HG03571 (cell line): ENCODE measurements around the gene HSFX3.
"Not testable (repeated sequence)": the region's sequence is repeated elsewhere in the genome, so short reads cannot be mapped to it uniquely, and the experiment has no call there.

ENCODE experiments used
- ATAC-seq: cut with Tn5 transposase; IDR thresholded peaks from one replicate; pipeline ENCODE4 v1.9.1; 2021; ENCODE audit not compliant: unreplicated experiment

The HSFX3 gene, protein sequence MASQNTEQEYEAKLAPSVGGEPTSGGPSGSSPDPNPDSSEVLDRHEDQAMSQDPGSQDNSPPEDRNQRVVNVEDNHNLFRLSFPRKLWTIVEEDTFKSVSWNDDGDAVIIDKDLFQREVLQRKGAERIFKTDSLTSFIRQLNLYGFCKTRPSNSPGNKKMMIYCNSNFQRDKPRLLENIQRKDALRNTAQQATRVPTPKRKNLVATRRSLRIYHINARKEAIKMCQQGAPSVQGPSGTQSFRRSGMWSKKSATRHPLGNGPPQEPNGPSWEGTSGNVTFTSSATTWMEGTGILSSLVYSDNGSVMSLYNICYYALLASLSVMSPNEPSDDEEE

DNA sequence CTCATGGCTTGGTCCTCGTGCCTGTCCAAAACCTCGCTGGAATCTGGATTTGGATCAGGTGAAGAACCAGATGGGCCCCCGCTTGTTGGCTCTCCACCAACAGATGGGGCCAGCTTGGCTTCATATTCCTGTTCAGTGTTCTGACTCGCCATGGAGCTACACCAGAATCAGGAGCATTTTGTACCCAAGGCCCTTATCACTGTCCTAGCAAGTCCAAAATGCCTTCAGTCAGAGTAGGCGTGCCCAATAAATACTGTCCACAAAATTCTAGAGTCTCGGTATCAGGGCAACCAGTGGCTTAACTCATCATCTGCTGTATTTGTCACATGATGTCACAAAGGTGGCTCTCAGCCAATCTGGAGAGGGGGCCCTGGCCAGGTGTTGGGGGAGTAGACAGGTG, at the start of gene HSFX3:
Gene HSFX3 (minus strand): TSS at position 224 of the 400 bp plus-strand sequence. CDS start 72 bp downstream, at position 152.
- ATAC-seq = not testable (repeated sequence)

DNA sequence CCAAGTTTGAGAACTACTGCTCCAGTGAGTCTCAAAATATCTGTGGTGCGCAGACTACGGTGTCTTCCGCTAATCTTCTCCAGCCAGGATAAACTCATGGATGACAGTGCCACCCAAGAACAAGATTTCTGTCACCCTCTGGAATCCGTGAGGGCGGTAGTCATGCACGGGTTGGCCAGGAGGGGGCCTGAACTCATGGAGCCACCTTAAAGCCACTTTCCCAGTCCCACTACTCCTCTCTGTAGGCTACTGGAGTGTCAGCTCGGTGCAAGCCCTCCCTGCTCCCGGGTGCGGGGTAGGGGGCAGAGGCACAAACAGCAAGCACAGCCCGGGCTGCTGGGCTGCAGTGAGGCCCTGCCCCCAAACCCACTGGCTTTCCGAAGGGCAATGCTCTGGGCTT, 48.9 kb upstream of the HSFX3 start:
- ATAC-seq = not testable (repeated sequence)

DNA sequence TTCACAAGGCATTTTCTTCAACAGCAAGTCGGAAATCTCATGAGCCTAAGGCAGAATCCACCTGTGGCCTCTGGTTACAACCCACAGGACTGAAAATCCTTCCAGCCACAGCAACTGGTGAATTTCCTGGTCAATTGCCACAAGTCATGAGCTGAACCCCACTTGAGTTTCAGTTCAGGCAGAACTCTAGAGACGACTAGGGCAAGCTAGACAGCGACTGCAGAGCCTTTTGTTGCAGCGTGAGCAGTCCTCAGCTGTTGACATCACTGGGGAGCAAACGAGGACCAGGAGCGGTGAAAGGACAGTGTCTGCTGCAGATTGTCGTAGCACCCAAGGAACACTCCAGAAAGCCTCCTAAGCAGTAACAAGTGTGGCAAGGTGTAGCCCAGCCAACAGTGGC, 46.2 kb upstream of the HSFX3 start:
- not testable (repeated sequence) for ATAC-seq

DNA sequence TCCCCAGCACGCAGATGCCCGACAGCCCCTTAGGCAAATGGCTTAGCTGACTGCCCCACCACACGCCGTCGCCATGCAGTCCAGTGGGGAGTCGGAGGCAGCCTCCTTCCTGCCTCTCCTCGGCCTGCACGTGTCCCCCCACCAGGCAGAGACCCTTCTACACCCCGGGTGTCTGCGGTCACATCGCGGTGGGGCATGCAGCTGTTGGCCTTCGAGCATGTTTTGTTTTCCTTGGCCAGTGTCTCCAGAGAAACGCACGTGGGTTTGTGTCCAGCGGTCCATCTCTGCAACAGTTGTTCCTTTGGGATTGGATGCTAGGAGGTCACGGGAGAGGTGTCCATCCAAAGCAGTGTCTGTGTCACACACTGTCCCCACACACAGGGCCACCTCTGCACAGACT, 45.5 kb upstream of the HSFX3 start, which contains the start of gene HSFX2:
Gene HSFX2 (minus strand): TSS at position 101 of the 400 bp plus-strand sequence. CDS start 614 bp downstream, outside the sequence.
- ATAC-seq = not testable (repeated sequence)

DNA sequence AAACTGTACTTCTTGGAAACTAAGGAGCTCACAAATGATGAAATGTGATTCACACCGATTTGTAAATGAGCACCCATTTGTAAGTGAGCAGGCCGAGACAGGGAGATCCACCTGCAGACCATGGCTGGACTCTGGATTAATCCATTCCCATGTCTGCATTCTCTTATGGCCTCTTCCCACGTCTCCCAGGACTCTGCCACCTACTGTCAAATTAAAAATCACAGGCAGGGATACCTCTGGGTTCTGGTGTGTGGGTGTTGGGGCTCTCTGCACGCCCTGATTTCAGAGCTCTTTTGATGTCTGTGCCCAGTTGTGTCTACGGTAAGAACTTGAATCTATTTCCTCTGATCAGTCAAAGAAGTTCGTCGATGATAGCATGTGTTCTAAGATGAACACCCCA, 41.3 kb upstream of the HSFX3 start:
- not testable (repeated sequence) for ATAC-seq

DNA sequence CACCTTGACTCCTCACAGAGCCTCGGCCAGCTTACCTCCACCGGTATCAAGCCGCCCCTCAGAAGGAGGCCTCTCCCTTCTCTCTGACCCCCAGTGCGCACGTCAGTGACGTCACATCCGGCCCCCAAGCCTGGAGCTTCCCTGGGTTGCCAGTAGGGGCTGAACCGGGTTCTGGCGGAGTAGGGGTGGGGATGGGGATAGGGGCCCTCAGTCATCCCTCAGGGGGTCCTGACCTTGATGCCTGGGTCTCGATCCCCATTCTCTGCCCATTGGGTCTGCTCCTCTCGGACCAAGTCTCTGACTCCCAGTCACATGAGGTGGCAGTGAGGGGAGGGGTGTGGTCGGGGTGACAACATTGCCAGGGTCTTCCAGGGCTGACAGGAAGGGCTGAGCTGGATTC, 37.6 kb upstream of the HSFX3 start, which contains the start of gene MAGEA9B:
Gene MAGEA9B (minus strand): TSS at position 101 of the 400 bp plus-strand sequence. CDS start 4,280 bp downstream, outside the sequence.
- ATAC-seq = not testable (repeated sequence)

DNA sequence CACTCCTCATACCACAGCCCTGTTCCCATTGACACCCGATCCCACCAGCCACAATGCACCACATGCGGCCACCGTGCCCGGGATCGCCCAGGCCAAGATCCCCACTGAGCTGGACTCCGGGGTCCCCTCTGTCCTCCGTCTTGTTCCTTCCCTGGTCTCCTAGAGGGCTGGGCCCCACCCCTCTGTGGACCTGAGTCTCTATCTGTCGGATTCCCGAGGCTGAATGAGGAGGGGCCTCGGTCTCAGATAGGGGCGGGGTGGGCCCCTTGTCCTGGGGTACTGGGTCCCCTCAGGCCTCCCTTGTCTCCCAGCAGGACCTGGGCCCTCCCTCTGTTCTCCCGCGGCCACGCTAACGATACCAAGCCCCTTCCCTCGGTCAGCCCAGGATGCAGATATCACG, 35.9 kb upstream of the HSFX3 start:
- ATAC-seq = not testable (repeated sequence)

DNA sequence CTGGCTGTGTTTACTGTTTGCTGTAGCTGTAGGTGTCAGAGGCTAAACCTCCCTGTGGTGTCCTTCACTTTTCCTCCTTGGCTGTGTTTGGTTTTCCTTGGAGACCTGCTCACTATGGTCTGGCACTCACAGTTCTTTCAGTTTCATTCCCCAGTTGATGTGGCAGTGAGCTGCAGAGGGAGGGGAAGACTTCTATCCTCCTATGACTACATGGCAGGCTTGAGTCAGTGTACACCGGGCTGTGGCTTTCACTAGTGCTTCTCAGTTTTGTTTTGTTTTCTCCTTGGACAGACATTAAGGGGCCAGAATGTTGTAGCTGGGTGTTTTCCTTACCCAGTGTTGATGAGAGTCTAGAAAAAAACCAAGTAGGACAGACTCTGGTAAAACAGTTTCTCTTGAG, 23.7 kb upstream of the HSFX3 start:
- ATAC-seq = peak; percentile 100

DNA sequence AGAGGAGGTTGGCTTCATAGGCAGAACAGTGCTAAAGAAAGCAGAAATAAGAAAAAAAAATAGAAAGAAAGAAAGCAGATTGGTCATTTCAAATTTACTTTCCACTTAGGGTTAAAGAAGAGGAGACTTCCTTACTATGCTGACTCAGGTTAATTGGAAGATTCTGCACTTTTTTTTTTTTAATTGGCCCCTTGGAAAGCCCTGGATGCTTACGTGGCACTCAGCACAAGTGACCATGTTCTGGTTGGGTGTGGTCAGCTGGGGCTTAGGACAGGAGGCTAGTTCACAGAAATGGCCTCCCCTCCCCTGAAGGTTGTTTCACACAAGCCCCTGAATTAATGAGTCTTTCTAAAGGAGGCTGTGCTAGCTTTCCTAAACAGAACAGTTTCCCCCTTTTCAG, 23.0 kb upstream of the HSFX3 start:
- ATAC-seq = no peak

DNA sequence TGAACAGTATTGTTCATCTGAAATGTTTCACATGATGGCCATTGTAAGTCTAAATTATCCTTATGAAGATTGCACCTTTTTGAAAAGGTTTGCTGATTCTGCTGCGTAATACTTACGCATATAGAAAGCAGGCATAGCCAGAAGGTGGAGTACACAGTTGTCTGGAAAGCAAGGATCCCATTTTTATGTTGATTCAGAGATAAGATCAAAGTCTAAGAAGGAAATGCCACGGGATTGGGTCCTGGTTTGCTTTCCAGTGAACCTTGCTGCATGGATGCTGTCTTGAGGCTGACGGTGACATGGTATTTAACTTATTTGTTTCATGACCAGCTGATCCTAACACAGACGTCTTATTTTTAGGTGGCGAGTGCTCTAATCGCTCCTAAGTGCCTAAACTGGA, 22.0 kb upstream of the HSFX3 start:
- ATAC-seq = no peak

DNA sequence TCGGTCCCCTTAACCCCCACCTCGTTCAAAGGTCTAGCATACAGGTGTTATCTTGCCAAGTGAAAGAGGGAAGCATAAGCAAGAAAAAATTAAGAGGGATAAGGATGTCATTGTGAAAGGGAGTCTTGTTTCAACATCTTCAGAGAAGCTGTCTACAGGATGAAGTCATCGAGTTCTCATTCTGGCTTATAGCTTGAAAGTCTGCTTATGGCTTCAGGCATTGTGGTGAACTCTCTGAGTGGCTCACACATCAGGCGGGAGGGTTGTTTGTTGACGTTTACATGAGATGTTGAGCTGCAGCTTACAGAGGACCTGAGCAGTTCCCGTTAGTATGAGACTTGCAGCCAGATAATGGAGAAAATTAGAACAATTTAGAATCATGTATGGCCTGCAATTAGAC, 20.9 kb upstream of the HSFX3 start:
- no peak for ATAC-seq

DNA sequence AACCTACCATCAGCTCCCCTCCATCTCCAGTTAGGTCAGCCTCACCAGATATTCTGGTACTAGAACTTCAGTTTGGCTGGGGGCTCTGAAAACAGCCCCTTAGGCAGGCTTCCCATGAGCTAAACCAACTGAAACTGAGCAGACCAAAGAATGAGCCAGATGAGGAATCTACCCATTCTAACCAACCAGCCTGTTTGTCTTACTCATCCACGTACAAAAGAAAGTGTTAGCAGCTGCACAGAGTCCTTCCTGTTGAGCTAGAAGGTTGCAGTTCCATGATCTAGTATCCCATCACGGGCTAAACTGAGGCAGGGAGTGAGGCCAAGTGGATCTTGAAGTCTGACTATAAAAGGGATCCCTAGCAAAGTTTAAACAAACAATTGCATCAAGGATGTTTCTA, 20.0 kb upstream of the HSFX3 start:
- no peak for ATAC-seq

DNA sequence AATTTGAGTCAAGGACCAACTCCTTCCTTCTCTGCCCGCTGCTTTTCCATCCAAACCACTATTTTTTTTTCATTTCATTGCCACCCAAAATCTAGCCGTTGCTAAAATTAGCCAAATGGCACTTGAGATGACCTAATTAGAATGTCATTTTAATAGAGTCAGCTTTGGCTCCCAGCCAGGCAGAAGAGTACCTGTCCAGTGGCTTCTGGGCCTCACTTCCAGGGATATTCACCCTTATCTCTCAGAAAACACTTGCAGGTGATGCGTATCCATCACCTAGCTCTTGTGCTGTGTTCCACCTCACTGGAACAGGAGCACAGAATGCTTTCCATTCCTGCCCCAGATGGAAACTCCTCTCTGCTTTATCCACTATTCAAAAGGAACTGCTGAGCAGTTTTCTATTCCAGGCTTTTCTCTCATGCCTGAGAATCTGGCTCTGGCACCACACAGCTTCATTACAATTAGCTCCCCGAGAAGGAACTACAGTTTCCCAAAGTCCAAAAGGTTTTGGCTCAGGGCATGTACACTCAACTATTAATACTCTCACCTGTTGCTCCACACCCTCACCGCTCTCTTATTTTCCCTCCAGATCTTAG, 19.1 kb upstream of the HSFX3 start:
- ATAC-seq = no peak

DNA sequence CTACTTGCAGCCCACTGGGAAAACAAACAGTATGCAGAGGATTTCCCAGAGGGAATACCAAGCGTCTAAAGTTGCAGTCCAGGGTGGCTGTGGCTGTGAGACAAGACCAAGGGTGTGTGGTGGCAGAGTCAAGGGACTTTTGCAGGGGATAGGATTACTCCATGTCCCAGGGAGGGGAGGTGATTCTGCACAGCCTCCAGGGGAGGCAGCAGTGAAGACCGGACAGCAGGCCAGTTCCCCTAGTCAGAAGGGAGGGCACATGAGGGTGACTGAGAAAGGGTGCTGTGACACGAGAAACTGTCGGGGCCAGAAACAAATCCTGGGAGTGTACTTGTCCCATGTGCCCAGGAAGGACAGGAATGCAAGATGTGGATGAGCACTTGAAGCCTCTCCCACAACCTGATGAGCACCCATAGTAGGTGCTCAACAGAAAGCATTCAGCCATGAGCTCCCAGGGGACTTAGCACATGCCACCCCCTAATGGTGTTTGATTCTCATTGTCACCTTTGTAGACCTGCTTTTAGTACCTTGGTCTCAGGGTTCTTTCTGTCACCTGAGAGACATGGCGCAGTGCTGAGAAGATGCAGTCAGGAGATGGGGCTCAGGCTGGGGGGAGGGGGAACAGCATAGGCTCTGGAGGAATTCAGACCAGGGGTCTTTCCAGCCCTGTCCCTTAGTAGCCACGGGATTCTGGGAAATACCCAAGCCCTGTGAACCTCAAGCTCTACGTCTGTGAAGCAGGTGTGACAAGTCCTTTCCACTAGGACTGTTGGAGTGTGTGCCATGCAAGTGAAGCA, 18.1 kb upstream of the HSFX3 start:
- no peak for ATAC-seq

DNA sequence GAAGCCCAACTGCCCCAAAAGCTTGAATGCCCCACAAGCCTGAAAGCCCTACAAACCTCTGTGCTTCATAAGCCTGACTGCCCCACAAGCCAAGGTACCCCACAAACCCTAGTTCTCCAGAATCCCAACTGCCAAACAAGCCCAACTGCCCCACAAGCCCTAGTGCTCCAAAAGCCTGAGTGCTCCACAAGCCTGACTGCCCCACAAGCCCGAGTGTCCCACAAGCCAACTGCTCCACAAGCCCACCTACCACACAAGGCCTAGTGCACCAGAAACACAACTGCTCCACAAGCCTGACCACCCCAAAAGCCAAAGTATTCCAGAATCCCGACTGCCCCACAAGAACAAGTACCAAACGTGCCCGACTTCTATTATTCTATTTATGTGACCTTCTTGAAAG, 13.6 kb upstream of the HSFX3 start:
- no peak for ATAC-seq

DNA sequence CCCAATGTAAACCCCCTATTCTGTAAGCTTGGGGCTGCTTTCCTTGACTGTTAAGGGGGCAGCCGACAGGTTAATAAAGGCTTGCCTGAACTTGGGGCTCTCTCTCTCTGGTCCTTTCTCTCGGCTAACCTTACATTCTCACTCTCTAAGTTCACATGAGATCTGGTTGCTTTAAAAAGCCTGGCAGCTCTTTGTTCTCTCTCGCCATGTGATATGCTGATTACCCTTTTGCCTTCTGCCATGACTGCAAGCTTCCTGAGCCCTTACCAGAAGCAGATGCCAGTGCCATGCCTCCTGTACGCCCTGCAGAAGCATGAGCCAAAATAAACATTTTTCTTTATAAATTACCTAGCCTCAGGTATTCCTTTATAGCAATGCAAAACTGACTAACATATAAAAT, 5.5 kb upstream of the HSFX3 start:
- ATAC-seq = not testable (repeated sequence)

DNA sequence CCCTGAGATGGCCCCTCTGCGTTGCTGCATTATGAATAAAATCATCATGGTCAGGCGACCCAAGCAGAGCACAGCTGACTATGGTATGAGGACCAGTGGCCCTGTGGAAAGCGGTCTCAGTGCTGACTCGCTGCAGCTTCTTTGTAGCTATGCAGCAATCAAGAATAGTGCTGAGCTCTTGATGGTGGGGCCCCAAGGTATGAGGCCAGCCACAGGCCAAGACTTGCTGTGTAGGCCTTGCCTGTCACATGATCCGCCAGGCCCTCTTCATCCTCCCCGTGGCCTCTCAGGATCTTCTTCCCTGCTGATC, 2.2 kb upstream of the HSFX3 start:
- ATAC-seq = not testable (repeated sequence)

DNA sequence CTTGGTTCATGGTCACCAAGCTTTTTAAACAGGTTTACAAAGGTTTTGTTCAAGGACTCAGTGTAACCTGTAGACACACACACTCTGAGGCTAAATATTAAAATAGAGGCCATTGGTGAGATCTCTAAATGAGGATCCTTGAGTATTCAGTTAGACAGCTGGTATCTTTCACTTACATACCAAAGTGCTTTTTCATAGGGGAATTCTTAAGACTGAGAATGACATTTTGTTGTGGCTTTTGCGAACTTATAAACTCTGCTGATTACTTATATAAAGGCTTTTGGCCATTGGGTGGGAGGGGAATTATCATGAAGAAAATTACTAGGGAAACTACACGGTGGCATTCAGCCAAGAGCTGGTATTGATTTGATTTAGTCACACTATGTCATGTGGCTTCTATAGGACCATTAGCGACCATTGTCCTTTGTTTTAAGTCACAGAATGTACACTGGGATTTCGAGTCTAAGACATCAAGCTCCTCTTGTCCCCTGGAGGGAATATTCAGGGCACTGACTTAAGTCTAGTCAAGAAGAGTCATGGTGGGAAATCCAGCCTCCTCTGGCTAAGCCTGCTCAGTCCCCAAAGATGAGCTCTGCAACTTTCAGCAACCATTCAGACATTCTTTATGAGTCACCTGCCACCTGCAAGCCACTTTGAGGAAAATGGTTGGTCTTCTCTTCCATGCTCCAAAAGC, 1.7 kb upstream of the HSFX3 start:
- not testable (repeated sequence) for ATAC-seq

DNA sequence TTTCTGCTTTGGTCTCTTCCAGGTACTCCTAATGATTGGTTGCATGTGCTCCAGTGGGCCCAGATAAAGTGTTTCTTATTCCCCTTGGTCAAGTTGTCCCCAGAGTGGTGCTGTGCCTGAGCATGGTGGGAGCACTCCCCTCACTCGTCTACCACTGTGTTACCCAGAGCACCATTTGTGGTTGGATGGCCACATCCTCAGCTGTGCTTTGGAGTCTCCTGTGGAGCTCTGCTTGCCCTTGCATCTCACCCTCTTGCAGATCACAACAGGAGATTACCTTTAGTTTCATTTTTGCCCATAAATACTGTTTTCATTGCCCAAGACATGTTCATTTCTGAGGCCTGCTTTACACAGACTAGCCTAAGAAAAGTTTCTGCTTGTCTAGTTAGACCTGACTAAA, 730 bp upstream of the HSFX3 start:
- not testable (repeated sequence) for ATAC-seq

DNA sequence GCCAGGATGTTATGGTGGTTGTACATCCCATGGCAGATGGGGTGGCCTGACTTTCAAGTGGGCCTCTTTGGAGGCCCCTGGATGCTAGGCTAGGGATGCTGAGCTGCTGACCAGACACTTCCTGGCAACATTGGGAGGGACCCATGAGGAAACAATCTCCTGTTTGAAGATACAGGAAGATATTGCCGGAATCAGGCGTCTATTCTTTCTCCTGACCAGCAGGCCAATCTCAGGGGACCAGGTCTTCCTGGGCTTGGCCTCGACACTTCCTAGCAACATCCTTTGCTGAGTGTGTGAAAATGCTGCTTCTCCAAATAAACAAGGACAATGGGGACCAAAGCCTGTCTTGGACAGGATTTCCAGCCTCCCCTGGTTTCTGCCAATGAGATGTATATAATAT, 1.9 kb downstream of the HSFX3 start:
- ATAC-seq = not testable (repeated sequence)

DNA sequence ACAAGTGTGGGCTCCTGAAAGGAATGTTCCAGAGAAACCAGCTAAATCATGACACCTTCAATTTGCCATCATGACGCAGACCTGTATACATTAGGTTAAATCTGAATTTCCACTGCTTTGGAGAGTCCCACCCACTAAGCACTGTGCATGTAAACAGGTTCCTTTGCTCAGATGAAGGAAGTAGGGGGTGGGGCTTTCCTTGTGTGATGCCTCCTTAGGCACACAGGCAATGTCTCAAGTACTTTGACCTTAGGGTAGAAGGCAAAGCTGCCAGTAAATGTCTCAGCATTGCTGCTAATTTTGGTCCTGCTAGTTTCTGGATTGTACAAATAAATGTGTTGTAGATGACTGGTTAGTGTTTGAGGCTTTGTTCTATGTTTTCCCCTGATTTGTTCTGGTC, 2.8 kb downstream of the HSFX3 start:
- ATAC-seq = not testable (repeated sequence)
